GM10266 (cell line): Measurements from ENCODE around the gene CHRFAM7A.
"Not testable (repeated sequence)": the region's sequence is repeated elsewhere in the genome, so short reads cannot be mapped to it uniquely, and the experiment has no call there.

ENCODE experiments used
- DNase-seq: peaks from one replicate; pipeline ENCODE4 v3.0.0; 2012; ENCODE audit errors: extremely low spot score

The CHRFAM7A gene

GRCh38 chr15:30334152-30334551 is 59.2 kb downstream of the CHRFAM7A start:
- not testable (repeated sequence) for DNase-seq

GRCh38 chr15:30326145-30326544 is 67.2 kb downstream of the CHRFAM7A start:
- not testable (repeated sequence) for DNase-seq

DNA sequence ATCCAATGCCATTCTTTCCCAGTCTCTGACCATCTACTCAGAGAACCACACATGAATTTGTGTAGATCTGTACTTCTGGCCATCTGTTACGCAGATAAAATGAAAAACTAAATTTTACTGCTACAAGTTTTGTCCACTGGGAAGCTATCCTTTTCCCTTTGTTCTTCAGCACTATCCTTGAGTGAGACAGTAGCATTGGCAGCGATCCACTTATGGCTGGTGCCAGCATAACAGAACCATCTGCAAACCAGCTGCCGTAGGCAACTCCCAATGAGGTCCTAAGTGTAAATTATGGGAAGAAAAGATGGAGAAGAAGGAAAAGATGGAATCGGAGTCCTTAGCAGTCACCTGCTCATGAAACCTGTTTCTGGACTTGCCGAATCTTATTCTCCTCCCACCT is 72.3 kb downstream of the CHRFAM7A start:
- not testable (repeated sequence) for DNase-seq

DNA sequence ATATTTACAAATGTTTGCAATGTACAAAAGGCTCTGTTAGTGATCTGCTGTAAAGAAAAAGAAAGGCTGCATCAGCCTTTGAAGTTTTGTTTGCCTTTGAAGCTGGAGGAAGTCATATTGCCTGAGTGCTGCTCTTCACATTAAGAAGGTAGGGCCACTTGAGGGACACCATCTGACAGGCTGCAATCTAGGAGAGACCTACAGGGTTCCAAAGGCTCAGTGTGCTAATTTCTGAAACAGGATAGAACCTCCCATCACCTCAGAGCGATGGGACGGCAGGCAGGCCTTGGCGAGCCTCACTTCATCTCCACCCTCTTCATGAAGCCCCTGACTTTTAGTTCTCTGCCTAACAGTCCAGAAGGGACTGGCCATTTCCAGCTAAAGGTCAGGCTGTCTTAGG is 77.6 kb downstream of the CHRFAM7A start:
- DNase-seq: not testable (repeated sequence)

DNA sequence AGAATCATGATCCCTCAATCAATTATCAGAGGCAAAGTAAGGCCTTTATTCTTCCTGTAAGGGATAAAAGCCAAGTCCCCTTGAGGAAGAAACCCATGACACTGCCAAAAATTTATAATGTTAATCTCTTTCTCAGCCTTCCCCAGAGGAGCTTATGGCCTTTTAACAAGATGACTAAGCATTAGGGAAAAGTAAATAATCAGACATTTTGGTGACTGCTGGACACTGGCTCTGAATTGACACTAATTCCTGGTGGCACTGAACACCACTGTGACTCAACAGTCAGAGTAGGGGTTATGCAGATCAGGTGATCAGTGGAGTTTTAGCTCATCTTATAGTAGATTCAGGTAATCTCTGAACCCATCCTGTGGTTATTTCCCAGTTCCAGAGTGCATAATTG is 82.8 kb downstream of the CHRFAM7A start:
- DNase-seq: not testable (repeated sequence)
